PC-9 (cell line): ENCODE data around the gene PJA2. TPM values are rescaled to one million over a fixed set of nuclear protein-coding genes. Genes with fewer than 3 reads are reported as not detected.

Experiments used
- BruUV-seq: library from RNA; stranded (reverse); fragments of 400-500 nt; replicated peaks from 2 replicates; lab custom pipeline; 2021; lab: Mats Ljungman, UMichigan
- CTCF ChIA-PET: fragments of 300-600 bp; sonication (Branson Sonifier 250); formaldehyde crosslinking; loops from one replicate; lab custom pipeline; 2022; ENCODE audit warnings: antibody characterized with exemption; lab: Charles Lee
- POLR2A ChIA-PET: fragments of 300-600 bp; sonication (Branson Sonifier 250); formaldehyde crosslinking; loops from one replicate; lab custom pipeline; 2022; ENCODE audit warnings: antibody characterized with exemption; ENCODE audit not compliant: unreplicated experiment; lab: Charles Lee
- DNase-seq, 2 experiments: peaks; one replicate each; pipeline versions ENCODE4 v3.0.0 to v3.0.0-alpha.2; 2015 to 2022; ENCODE audit warnings: mixed read lengths in 1 of 2
- H2AFZ ChIP-seq: fragments of 200-600 bp; sonication (generic); 2 replicates; pipeline ENCODE4 v1.8.1; 2017; ENCODE audit warnings: antibody characterized with exemption
- H3F3A ChIP-seq: fragments of 200-600 bp; sonication (generic); 2 replicates; pipeline ENCODE4 v1.8.1; 2017; ENCODE audit warnings: antibody characterized with exemption, mild to moderate bottlenecking, low read depth; ENCODE audit not compliant: insufficient read depth
- H3K27ac ChIP-seq: fragments of 200-600 bp; sonication (generic); 2 replicates; pipeline ENCODE4 v1.6.1; 2016; ENCODE audit warnings: mixed run types
- H3K27me3 ChIP-seq: fragments of 200-600 bp; sonication (generic); 2 replicates; pipeline ENCODE4 v1.6.1; 2016; ENCODE audit warnings: low read depth, mixed run types; ENCODE audit not compliant: insufficient read depth
- H3K36me3 ChIP-seq: fragments of 200-600 bp; sonication (generic); 2 replicates; pipeline ENCODE4 v1.6.1; 2016; ENCODE audit warnings: low read depth, mixed run types
- H3K4me1 ChIP-seq: fragments of 200-600 bp; sonication (generic); replicated peaks from 2 replicates; pipeline ENCODE4 v1.6.1; 2016; ENCODE audit warnings: mixed run types; ENCODE audit not compliant: insufficient read depth
- H3K4me2 ChIP-seq: fragments of 200-600 bp; sonication (generic); 2 replicates; pipeline ENCODE4 v1.6.1; 2017; ENCODE audit warnings: mixed run types
- H3K4me3 ChIP-seq: fragments of 200-600 bp; sonication (generic); 2 replicates; pipeline ENCODE4 v1.6.1; 2016; ENCODE audit warnings: mixed run types
- H3K79me2 ChIP-seq: fragments of 200-600 bp; sonication (generic); 2 replicates; pipeline ENCODE4 v1.6.1; 2017; ENCODE audit warnings: low read depth, mixed run types
- H3K9me2 ChIP-seq: fragments of 200-600 bp; sonication (generic); 2 replicates; pipeline ENCODE4 v1.8.1; 2017; ENCODE audit warnings: mild to moderate bottlenecking; ENCODE audit not compliant: insufficient read depth
- H3K9me3 ChIP-seq: fragments of 200-600 bp; sonication (generic); 2 replicates; pipeline ENCODE4 v1.8.1; 2016; ENCODE audit warnings: low read depth; ENCODE audit not compliant: insufficient read depth
- H4K20me1 ChIP-seq: fragments of 200-600 bp; sonication (generic); 2 replicates; pipeline ENCODE4 v1.8.1; 2017; ENCODE audit not compliant: insufficient read depth
- EZH2 ChIP-seq: fragments of 200-600 bp; sonication (generic); IDR thresholded peaks from 2 replicates; pipeline ENCODE4 v1.8.0; 2017; ENCODE audit warnings: antibody characterized with exemption, low read depth
- intact Hi-C: fragments of 100-400 bp; cut with micrococcal nuclease; formaldehyde crosslinking; loops from one replicate; pipeline ENCODE4 v1.10.0; 2022; ENCODE audit not compliant: unreplicated experiment
- total RNA-seq: library from RNA; stranded (reverse); gene quantifications from 2 replicates; pipeline ENCODE4 v1.2.3, GENCODE V29; 2021
- TF ChIP-seq, protein P1 (sequence below): fragments of 200-600 bp; sonication (generic); conservative IDR thresholded peaks from 2 replicates; pipeline ENCODE4 v1.6.1; 2017; ENCODE audit warnings: mixed run types, antibody characterized with exemption, mild to moderate bottlenecking, moderate library complexity

The PJA2 gene
- total RNA-seq, 1 experiment from 2014 or later = 29.9 TPM

DNA sequence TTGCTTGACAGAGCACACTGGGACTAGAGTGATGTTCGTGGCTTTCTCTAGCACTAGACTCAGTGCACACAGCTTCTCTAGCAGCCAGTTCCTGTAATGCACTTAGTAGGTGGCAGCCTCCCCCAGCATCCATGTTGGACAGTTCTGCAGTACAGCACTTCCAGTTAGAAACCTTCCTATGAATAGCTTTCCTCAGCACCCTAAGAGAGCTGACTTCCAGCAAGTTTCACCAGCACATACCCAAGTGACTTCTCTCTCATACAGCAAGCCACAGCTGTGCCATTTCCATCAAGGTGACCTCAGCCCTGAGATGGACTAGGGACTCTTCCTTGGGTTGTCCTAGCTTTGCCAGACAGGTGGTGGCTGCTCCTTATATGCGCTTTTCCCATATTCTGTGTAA lies 60.4 kb downstream of the PJA2 start:
- Histone ChIP-seq H3K9me2 (no peaks in the 10 kb centered on the region), H3K27me3 (no peaks in the 10 kb centered on the region), H3K79me2 (no peaks in the 10 kb centered on the region), H2AFZ (no peak overlapping the region), H3K27ac (no peak overlapping the region), H3K4me3 (no peak overlapping the region), H3K36me3 (no peaks in the 10 kb centered on the region), H3F3A (no peaks in the 10 kb centered on the region), H3K4me2 (no peak overlapping the region), H3K4me1 (no peaks in the 10 kb centered on the region), H4K20me1 (no peaks in the 10 kb centered on the region), H3K9me3 (no peaks in the 10 kb centered on the region)
- intact Hi-C loops = no loop called here
- ChIA-PET CTCF (no interaction called here), POLR2A (no interaction called here)
- DNase-seq = no peak
- BruUV-seq = no TSS peak
- no peak for TF ChIP-seq EZH2
- TF ChIP-seq, protein P1, sequence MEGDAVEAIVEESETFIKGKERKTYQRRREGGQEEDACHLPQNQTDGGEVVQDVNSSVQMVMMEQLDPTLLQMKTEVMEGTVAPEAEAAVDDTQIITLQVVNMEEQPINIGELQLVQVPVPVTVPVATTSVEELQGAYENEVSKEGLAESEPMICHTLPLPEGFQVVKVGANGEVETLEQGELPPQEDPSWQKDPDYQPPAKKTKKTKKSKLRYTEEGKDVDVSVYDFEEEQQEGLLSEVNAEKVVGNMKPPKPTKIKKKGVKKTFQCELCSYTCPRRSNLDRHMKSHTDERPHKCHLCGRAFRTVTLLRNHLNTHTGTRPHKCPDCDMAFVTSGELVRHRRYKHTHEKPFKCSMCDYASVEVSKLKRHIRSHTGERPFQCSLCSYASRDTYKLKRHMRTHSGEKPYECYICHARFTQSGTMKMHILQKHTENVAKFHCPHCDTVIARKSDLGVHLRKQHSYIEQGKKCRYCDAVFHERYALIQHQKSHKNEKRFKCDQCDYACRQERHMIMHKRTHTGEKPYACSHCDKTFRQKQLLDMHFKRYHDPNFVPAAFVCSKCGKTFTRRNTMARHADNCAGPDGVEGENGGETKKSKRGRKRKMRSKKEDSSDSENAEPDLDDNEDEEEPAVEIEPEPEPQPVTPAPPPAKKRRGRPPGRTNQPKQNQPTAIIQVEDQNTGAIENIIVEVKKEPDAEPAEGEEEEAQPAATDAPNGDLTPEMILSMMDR = no peak

DNA sequence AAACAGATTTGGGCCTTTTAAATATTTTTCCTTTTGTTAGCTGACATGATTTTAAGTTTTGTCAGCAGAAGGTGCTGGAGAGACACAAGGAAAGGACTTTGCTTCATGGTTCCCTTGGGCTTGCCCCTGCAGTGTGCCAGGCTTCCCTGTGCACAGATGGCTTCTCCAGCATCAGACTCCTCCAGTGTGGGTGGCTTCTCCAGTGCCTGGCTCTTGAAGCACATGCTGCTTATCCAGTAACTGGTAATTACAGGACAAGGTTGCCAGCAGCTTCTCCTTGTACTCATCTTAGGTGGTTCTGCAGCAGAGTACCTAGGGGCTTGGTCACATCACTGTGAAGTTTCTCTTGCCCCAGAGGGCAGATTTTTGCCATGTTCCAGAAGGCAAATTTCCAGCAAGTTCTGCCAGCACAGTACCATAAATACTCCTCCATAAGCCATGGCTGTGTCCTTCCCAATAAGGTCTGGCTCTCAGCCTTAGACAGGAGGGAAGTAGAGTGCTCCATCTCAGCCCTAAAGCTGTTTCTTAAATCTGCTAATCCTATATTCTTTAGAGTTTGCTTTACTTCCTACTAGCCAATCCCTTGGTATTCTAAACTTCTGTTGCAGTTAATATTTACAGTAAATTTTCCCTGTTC lies 62.4 kb downstream of the PJA2 start:
- H3K4me2 ChIP-seq = no peak overlapping the region
- H3K27ac ChIP-seq = no peak overlapping the region
- no peaks in the 10 kb centered on the region for H3K9me3 ChIP-seq
- H3K9me2 ChIP-seq = no peaks in the 10 kb centered on the region
- no peak overlapping the region for H2AFZ ChIP-seq
- H3K4me3 ChIP-seq = no peak overlapping the region
- intact Hi-C loops = no loop called here
- TF ChIP-seq, protein P1 = no peak
- TF ChIP-seq EZH2 = no peak
- H3K27me3 ChIP-seq = no peaks in the 10 kb centered on the region
- no peaks in the 10 kb centered on the region for H3K36me3 ChIP-seq
- CTCF ChIA-PET = no interaction called here
- H4K20me1 ChIP-seq = no peaks in the 10 kb centered on the region
- no peaks in the 10 kb centered on the region for H3K79me2 ChIP-seq
- POLR2A ChIA-PET = no interaction called here
- no peaks in the 10 kb centered on the region for H3K4me1 ChIP-seq
- DNase-seq = no peak
- BruUV-seq = no TSS peak
- H3F3A ChIP-seq = no peaks in the 10 kb centered on the region

DNA sequence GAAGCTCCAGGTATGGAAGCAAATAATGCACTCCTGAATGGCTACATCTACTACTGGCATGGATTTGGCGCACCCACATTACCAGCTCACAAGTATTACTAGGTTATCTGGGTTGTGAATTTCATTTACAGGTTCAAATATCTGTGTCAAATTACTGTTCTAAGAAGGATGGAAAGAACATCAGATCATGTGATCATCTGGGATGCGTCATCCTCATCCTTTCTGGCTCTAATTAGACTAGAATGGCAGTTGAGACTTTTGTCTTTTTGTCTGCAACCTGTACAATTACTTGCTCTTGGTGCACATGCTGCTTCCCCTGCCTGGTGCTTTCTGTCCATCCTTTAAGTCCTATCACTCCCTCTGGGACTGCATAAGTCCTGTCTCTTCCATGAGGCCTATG lies 64.1 kb downstream of the PJA2 start:
- Histone ChIP-seq H3F3A (no peaks in the 10 kb centered on the region), H3K36me3 (no peaks in the 10 kb centered on the region), H3K4me2 (no peak overlapping the region), H4K20me1 (no peaks in the 10 kb centered on the region), H3K79me2 (no peaks in the 10 kb centered on the region), H3K9me3 (no peaks in the 10 kb centered on the region), H3K4me1 (no peaks in the 10 kb centered on the region), H3K27ac (no peak overlapping the region), H3K4me3 (no peak overlapping the region), H3K27me3 (no peaks in the 10 kb centered on the region), H3K9me2 (no peaks in the 10 kb centered on the region), H2AFZ (no peak overlapping the region)
- POLR2A ChIA-PET = no interaction called here
- no TSS peak for BruUV-seq
- DNase-seq = no peak
- CTCF ChIA-PET = no interaction called here
- TF ChIP-seq, protein P1 = no peak
- no peak for TF ChIP-seq EZH2
- intact Hi-C loops = no loop called here
